HuH-7 (cell line): ENCODE measurements around the gene GALNT18.

Experiments used
- DNase-seq: peaks from one replicate; pipeline ENCODE4 v3.0.0; 2011; ENCODE audit warnings: low spot score

Gene GALNT18

DNA sequence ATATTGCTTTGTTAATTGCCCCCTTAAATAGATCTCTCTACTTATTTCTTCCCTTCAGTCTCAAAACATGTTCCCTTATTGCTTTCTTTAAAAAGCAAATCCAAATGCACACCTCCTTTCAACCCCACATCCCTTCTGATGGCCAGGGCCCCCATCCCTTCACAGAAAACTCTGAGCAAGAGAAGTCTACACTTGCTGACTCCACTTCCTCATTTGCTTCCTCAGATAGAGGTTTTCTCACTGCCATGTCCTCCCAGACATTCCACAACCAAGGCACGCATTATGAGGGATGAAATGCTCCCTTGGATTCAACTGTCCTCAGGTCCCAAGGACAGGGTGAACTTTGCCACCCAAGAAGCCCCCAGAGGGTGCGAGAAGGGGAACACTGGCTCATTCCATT lies 311.9 kb downstream of the GALNT18 start:
- no peak for DNase-seq

- no peak for DNase-seq
Observed at GRCh38 chr11:11308249-11308648, 313.6 kb downstream of the GALNT18 start.

- no peak for DNase-seq
Observed at GRCh38 chr11:11306855-11307254, 314.9 kb downstream of the GALNT18 start.

GRCh38 chr11:11304550-11304949 lies 317.3 kb downstream of the GALNT18 start:
- no peak for DNase-seq

- no peak for DNase-seq
Observed at GRCh38 chr11:11302565-11302964, 319.2 kb downstream of the GALNT18 start.

DNA sequence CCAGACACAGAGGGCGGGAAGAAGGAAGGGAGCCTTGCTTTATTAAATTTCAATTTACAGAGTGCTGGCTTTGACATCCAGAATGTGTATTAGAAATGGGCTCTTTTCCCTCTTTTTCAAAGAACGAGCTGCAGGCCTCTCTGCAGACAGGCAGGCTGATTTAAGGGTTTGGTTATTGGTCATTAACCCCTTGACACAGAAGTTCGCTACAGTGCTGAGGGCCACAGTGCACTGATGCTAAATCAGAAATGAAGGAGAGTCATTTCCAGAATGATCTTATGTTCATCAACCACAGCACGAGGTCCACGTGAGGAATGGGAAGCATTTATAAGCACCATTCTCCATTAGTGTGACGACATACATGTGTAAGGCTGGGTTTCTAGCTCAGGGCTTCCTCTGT lies 320.6 kb downstream of the GALNT18 start:
- no peak for DNase-seq

DNA sequence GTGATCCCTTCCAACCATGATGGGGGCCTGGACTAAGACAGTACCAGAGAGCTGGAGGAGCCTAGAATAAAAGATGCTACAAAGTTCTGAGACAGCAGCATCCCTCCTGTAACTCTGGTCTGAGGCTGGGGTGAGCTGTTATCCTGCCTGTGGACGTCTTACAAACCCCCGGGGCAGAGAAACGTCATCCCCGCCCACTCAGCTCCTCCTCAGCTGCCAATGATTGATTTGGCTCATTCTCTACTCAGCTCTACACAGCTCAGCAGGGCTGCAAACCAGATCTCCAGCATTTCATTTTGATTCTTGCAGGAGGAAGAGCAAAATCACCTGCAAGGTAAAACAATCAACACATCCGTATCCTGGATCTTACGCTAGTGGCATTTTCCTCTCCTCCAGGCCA lies 324.2 kb downstream of the GALNT18 start:
- DNase-seq: no peak

DNA sequence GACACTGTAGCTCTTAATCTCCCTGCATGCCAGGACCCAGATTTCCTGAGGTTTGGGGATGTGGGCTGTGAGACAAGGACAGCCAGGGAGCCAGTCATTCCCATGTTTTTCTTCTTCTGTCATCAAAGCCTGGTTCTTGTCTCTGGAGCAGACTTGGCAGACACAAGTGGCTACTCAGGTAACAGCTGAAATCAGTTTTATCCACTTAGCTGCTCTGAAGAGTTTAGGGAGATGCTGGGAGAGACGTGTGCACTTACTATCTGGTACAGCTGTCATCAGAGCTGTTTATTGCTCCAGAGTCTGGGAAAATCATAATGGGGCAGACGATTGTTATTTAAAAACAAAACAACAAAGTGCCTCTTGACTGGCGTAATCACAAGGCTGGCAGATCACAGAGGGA lies 325.4 kb downstream of the GALNT18 start:
- DNase-seq: no peak

DNA sequence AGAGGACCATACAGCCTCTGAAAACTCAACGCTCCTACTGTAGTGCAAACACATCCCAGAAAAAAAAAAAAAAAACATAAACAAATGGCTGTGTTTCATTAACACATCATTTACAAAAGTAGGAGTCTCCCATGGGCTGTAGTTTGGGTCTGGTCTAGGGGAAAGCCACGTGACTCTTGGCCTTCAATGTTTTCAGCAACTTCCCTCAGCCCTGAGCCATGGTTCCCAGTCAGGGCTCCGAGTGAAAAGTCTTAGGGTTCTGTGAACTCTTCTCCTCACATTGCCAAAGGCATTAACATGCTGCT lies 327.3 kb downstream of the GALNT18 start:
- DNase-seq: no peak

GRCh38 chr11:11293798-11294550 lies 327.8 kb downstream of the GALNT18 start:
- no peak for DNase-seq

- no peak for DNase-seq
Observed at GRCh38 chr11:11292839-11293238, 329.0 kb downstream of the GALNT18 start.

- no peak for DNase-seq
Observed at GRCh38 chr11:11291041-11292015, 330.5 kb downstream of the GALNT18 start.

GRCh38 chr11:11290354-11290753 lies 331.5 kb downstream of the GALNT18 start:
- DNase-seq: no peak

GRCh38 chr11:11289669-11290068 lies 332.1 kb downstream of the GALNT18 start:
- no peak for DNase-seq

GRCh38 chr11:11288972-11289616 lies 332.7 kb downstream of the GALNT18 start:
- DNase-seq: no peak

DNA sequence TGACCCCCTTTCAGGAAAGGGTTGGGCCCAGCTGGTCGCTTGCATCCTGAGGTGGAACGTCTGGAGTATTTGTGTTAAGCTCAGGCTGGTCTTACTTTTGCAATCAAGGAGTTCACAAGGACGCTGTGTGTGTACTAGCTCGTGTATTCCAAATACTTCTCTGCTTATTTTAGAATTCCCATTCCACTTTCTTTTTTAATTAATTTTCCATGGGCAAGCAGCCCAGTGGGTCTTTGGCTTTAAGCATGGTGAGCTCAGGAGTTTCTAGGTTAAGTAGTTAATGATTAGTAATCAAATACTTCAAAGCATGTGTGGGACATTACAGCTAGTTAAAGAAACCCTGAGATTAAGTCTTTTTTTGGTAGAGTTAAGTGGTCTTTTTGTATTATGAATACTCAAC lies 337.3 kb downstream of the GALNT18 start:
- no peak for DNase-seq

DNA sequence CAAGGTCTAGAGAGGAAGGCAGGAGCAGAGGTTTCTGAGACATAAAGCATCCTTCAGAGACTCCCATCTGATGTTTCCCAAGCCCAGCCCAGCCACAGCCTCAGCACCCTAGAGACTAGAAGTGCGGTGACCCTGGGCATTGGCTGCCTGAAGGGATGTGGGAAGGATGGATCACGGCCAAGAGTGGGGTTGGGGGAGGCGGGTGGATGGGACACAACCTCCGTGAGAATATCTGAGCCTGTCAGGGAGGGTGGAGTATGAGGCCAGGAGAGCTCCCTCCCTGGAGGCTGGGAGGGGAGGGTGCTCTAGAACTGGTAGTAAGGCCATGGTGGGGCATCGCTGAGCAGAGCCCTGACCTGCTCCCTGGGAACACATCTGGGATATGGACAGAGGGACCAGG lies 340.2 kb downstream of the GALNT18 start:
- no peak for DNase-seq

DNA sequence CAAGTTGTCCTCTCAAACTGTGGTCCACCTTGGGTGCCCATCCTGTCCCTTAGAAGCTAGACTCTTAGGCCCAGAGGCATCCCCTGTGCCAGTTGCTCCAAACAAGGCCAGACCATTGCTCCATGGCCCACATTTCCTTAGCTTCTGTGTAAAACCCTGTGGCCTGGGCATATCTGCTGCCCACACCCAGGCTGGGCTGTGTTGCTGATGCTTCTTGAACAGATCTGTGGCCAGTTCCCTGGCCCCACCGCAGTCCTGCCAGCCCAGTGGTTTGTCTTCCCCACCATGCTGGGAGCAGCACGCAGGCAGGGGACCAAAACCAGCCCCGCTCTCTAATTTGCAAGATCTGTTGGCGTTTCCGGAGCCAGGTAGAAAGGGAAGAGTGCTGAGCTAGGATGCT lies 341.0 kb downstream of the GALNT18 start:
- DNase-seq: no peak

DNA sequence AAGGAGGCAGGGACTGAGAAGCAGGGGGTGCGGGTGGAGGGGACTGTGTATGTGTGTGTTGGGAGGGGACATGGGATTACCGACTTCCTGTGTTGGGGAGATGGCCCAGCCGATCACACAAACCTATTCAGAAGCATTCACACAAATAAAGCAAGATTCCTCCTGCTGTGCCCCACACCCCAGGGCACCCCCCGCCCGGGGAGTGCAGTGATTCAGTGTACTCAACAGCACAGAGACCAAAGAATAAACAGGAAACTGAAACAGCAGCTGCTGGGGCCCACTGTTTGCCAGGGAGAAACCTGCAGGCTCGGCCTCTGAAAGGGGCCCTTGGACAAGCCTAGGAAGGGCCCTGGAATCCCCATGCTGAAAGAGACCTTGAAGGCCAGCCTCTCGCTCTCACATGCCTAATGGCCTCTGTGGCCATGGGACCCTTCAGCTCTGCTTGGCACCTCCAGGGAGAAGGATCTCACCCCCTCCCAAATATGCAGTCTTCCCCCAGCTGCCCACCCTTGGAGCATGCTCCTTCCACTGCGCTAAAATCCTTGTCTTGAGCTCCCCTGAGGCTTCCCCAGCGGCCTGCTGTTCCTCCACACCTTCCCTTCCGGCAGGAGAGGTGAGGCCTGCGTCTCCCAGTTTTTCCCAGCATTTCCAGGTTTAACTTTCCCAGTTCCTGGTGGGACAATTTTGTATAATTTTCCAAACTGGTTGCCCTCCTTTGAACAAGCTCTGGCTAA lies 341.7 kb downstream of the GALNT18 start:
- no peak for DNase-seq

DNA sequence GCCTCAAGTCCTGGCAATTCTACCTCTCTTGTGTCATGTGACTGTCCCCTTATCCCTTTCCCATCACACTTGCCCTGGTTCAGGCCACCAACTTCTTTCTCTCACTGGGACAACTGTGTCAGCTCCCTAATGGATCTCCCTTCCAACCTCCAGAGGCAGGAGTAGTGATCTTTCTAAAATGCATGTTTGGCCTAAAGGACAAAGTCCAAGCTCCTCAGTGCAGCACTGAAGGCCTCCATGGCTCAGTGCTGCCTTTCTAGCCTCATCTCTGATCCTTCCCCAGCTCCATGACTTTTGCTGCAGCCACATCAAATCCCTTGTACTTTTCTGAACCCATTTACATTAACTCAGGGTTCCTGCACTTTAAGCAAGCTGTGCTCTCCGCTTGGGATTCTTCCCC lies 349.6 kb downstream of the GALNT18 start:
- no peak for DNase-seq

DNA sequence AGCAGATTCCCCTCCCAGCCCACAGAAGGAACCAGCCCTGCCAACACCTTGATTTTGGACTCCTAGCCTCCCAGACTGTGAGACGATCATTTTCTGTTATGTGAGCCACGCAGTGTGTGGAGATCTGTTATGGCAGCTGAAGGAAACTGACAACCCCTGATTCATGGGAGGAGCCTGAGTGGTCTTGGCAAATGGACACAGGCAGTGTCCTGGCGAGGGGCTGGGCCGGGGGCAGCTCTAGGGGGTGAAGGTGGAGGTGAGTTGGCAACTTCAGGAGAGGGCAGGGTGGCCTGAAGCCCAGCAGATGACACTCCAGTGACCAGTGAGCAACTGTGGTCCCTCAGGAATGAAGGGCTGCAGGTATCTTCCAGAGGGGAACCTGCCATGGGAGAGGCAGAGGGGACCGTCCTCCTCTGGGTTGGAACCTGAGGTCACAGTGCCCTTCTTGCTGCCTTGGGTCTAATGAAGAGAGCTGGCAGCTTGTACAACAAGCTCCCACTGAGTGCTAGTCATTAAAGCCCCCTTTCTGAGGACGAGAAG lies 351.5 kb downstream of the GALNT18 start:
- DNase-seq: no peak

- DNase-seq: no peak
Observed at GRCh38 chr11:11268706-11269105, 353.1 kb downstream of the GALNT18 start.
